ENCODE measurements around the gene FAT1.
"Not testable (repeated sequence)": the region's sequence is repeated elsewhere in the genome, so short reads cannot be mapped to it uniquely, and the experiment has no call there.

The FAT1 gene

DNA sequence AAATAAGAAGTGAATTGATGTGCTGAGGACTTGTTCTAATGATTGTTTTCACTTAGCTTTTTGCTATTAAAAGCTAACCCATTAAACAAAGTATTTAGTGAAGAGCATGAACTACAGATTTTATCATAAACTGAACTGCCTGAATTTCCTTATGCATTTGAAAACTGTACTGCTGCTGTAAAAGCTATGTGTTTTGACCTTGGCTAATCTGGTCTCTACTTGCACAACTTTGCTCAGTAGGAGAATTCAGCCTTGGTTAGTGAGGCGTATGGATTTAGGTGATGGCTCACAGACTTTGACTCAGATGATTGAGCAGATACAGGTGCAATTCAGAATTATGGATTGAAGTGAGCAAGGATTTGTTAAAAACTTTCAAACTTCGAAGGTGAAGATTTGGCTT, 38.7 kb upstream of the FAT1 start:
- no peak overlapping the region for H3K9ac ChIP-seq
- no peaks in the 10 kb centered on the region for H3K79me2 ChIP-seq
- H3K9me3 ChIP-seq (ENCODE audit: control insufficient read depth, low read length): no peaks in the 10 kb centered on the region
- H3K27ac ChIP-seq: no peak overlapping the region
- H3K4me1 ChIP-seq: no peaks in the 10 kb centered on the region
- no peaks in the 10 kb centered on the region for H3K27me3 ChIP-seq (ENCODE audit: control insufficient read depth, insufficient read depth, low read length)
- no peak overlapping the region for H3K4me3 ChIP-seq (ENCODE audit: low read depth, low read length)
- H3K4me2 ChIP-seq (ENCODE audit: low read length): no peak overlapping the region
- H3K36me3 ChIP-seq (ENCODE audit: control insufficient read depth, insufficient read depth, low read length): no peaks in the 10 kb centered on the region
- TF ChIP-seq, protein P1, sequence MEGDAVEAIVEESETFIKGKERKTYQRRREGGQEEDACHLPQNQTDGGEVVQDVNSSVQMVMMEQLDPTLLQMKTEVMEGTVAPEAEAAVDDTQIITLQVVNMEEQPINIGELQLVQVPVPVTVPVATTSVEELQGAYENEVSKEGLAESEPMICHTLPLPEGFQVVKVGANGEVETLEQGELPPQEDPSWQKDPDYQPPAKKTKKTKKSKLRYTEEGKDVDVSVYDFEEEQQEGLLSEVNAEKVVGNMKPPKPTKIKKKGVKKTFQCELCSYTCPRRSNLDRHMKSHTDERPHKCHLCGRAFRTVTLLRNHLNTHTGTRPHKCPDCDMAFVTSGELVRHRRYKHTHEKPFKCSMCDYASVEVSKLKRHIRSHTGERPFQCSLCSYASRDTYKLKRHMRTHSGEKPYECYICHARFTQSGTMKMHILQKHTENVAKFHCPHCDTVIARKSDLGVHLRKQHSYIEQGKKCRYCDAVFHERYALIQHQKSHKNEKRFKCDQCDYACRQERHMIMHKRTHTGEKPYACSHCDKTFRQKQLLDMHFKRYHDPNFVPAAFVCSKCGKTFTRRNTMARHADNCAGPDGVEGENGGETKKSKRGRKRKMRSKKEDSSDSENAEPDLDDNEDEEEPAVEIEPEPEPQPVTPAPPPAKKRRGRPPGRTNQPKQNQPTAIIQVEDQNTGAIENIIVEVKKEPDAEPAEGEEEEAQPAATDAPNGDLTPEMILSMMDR (IDR thresholded peaks at IDR 0.05): no peak
- H2AFZ ChIP-seq: no peak overlapping the region

DNA sequence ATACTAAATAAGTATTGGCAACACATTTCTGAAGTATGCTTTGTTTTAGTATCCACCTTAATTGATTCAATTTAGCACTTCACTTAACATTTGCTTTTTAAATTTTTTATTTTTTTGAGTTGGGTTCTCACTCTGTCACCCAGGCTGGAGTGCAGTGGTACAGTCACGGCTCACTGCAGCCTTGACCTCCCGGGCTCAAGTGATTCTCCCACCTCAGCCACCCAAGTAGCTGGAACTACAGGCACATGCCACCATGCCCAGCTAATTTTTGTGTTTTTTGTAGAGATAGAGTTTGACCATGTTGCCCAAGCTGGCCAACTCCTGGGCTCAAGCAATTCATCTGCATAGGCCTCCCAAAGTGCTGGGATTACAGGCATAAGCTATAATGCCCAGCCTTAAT, 38.3 kb upstream of the FAT1 start:
- not testable (repeated sequence) for H2AFZ ChIP-seq; H3K9ac ChIP-seq; H3K4me3 ChIP-seq (ENCODE audit: low read depth, low read length); H3K4me2 ChIP-seq (ENCODE audit: low read length); H3K79me2 ChIP-seq; H3K36me3 ChIP-seq (ENCODE audit: control insufficient read depth, insufficient read depth, low read length); H3K27ac ChIP-seq; H3K4me1 ChIP-seq; H3K27me3 ChIP-seq (ENCODE audit: control insufficient read depth, insufficient read depth, low read length); H3K9me3 ChIP-seq (ENCODE audit: control insufficient read depth, low read length)

DNA sequence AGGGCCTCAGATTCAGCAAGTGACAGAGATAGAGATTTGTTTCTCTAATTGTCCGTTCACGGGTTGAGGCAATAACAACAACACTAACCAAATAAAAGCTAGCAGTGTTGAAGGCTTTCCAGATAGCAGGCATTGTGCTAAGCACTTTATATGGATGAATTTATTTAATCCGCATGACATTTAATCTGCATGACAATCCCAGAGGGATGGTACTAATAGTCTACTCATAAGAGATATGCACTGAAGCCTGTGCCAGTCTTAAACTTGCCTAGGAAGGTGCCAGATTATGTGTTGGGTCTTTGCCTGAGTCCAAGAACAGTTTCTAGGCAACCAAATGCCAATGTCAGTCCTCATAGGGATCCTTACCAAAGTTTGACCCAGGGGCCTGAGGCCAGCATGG, 37.7 kb upstream of the FAT1 start:
- TF ChIP-seq, protein P1 (IDR thresholded peaks at IDR 0.05): no peak
- H3K4me1 ChIP-seq: no peaks in the 10 kb centered on the region
- H3K27me3 ChIP-seq (ENCODE audit: control insufficient read depth, insufficient read depth, low read length): no peaks in the 10 kb centered on the region
- H3K4me3 ChIP-seq (ENCODE audit: low read depth, low read length): no peak overlapping the region
- no peak overlapping the region for H3K27ac ChIP-seq
- no peak overlapping the region for H2AFZ ChIP-seq
- no peak overlapping the region for H3K9ac ChIP-seq
- H3K79me2 ChIP-seq: no peaks in the 10 kb centered on the region
- H3K9me3 ChIP-seq (ENCODE audit: control insufficient read depth, low read length): no peaks in the 10 kb centered on the region
- no peaks in the 10 kb centered on the region for H3K36me3 ChIP-seq (ENCODE audit: control insufficient read depth, insufficient read depth, low read length)
- no peak overlapping the region for H3K4me2 ChIP-seq (ENCODE audit: low read length)

DNA sequence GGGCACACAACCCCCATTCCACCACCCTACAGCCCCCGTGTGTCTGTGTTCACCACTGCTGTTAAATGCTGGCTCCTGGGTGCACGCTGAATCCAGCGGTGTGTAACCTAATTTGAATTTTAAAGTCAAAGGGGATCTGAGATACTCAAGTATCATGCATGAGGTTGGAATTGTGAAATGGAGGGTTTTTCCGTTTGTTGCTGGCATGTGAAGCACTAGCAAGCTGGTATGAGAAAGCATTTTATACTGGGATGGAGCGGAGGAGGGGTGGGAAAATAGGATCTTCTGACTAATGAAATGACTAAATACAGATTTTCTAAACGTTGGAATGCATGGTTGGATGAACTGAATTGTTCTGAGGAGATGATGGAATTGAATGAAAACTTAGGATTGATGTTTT, 36.9 kb upstream of the FAT1 start:
- H3K4me3 ChIP-seq (ENCODE audit: low read depth, low read length): no peak overlapping the region
- no peaks in the 10 kb centered on the region for H3K36me3 ChIP-seq (ENCODE audit: control insufficient read depth, insufficient read depth, low read length)
- H3K27ac ChIP-seq: no peak overlapping the region
- no peaks in the 10 kb centered on the region for H3K9me3 ChIP-seq (ENCODE audit: control insufficient read depth, low read length)
- no peaks in the 10 kb centered on the region for H3K4me1 ChIP-seq
- H3K9ac ChIP-seq: no peak overlapping the region
- no peak overlapping the region for H3K4me2 ChIP-seq (ENCODE audit: low read length)
- H3K79me2 ChIP-seq: no peaks in the 10 kb centered on the region
- H2AFZ ChIP-seq: no peak overlapping the region
- TF ChIP-seq, protein P1 (IDR thresholded peaks at IDR 0.05): no peak
- H3K27me3 ChIP-seq (ENCODE audit: control insufficient read depth, insufficient read depth, low read length): no peaks in the 10 kb centered on the region

DNA sequence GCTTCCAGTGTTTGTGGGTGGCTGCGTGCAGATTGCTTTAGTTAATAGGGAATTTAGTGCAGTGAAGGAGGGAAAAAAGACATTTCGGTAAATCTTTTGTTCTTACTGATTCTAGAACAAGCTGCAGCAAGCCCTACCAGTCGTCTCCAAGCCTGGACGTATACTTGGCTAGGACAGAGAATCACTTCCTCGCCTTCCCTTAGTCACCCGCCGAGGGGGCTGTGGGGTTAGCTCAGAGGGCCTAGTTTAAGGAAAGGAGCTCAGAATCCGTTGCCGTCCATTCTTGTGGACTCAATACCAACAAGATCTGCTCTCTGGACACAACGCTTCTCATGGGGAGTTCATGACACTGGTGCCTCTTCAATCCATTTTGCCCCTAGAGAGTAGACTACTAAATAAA, 36.3 kb upstream of the FAT1 start:
- Histone ChIP-seq H3K9me3 (ENCODE audit: control insufficient read depth, low read length) (no peaks in the 10 kb centered on the region), H3K4me1 (no peaks in the 10 kb centered on the region), H3K27me3 (ENCODE audit: control insufficient read depth, insufficient read depth, low read length) (no peaks in the 10 kb centered on the region), H3K4me3 (ENCODE audit: low read depth, low read length) (no peak overlapping the region), H3K36me3 (ENCODE audit: control insufficient read depth, insufficient read depth, low read length) (no peaks in the 10 kb centered on the region), H2AFZ (no peak overlapping the region), H3K9ac (no peak overlapping the region), H3K4me2 (ENCODE audit: low read length) (no peak overlapping the region), H3K79me2 (no peaks in the 10 kb centered on the region), H3K27ac (no peak overlapping the region)
- TF ChIP-seq, protein P1 (IDR thresholded peaks at IDR 0.05): no peak

Data from parathyroid adenoma (tissue), 2 donors.